Activated naive CD8-positive, alpha-beta T cell treated with anti-CD3 and anti-CD28 coated beads, Interleukin-2, amount 10 ng/mL, durations not matched to agents 7 days and 5 days (primary cell): Measurements from ENCODE around the gene FGF2. TPM values are rescaled to one million over a fixed set of nuclear protein-coding genes. Genes with fewer than 3 reads are reported as not detected.
"Not testable (repeated sequence)": the region's sequence is repeated elsewhere in the genome, so short reads cannot be mapped to it uniquely, and the experiment has no call there.

Experiments
- ATAC-seq: fragments of 150-1000 bp; cut with Tn5 transposase; one replicate; pipeline ENCODE4 v1.10.0; 2021; ENCODE audit warnings: low read depth, moderate library complexity
- POLR2A ChIA-PET: fragments of 350-600 bp; sonication (Branson Sonifier 250); formaldehyde crosslinking; loops from one replicate; lab custom pipeline; 2021; ENCODE audit warnings: antibody characterized with exemption; lab: Charles Lee
- DNase-seq: peaks from one replicate; pipeline ENCODE4 v3.0.0; 2021
- H3K27ac Mint-ChIP-seq: one replicate; pipeline ENCODE4 v1.8.0; 2022; ENCODE audit warnings: mild to moderate bottlenecking, mixed read lengths
- H3K27me3 Mint-ChIP-seq: one replicate; pipeline ENCODE4 v1.8.0; 2022; ENCODE audit warnings: mild to moderate bottlenecking, moderate library complexity, mixed read lengths
- H3K36me3 Mint-ChIP-seq: one replicate; pipeline ENCODE4 v1.8.0; 2021; ENCODE audit warnings: mild to moderate bottlenecking, mixed read lengths
- H3K4me1 Mint-ChIP-seq: one replicate; pipeline ENCODE4 v1.8.0; 2021; ENCODE audit warnings: mixed read lengths
- H3K4me3 Mint-ChIP-seq: one replicate; pipeline ENCODE4 v1.8.0; 2022; ENCODE audit warnings: mild to moderate bottlenecking, moderate library complexity, mixed read lengths
- H3K9me3 Mint-ChIP-seq: one replicate; pipeline ENCODE4 v1.8.0; 2021; ENCODE audit warnings: mixed read lengths
- total RNA-seq, 2 experiments: library from RNA; stranded (reverse); gene quantifications; one replicate each; pipeline ENCODE4 v1.2.3, GENCODE V29; 2021

Gene FGF2
- total RNA-seq, 2 experiments from 2014 or later, result not detected

GRCh38 chr4:122865425-122865824 lies 38.8 kb downstream of the FGF2 start:
- peaks cover 3% of the 10 kb centered on the region for H3K9me3 Mint-ChIP-seq
- H3K27me3 Mint-ChIP-seq, result peaks cover 30% of the 10 kb centered on the region
- no peak overlapping the region for H3K27ac Mint-ChIP-seq
- H3K36me3 Mint-ChIP-seq, result no peaks in the 10 kb centered on the region
- ATAC-seq (no peak), DNase-seq (no peak)
- POLR2A ChIA-PET, result no interaction called here
- H3K4me3 Mint-ChIP-seq, result no peak overlapping the region
- no peaks in the 10 kb centered on the region for H3K4me1 Mint-ChIP-seq

DNA sequence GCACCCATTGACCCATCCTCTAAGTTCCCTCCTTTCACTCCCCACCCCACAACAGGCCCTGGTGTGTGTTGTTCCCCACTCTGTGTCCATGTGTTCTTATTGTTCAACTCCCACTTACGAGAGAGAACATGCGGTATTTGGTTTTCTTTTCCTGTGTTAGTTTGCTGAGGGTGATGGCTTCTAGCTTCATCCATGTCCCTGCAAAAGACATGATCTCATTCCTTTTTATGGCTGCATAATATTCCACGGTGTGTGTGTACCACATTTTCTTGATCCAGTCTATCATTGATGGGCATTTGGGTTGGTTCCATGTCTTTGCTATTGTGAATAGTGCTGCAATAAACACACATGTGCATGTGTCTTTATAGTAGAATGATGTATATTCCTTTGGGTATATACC lies 41.6 kb downstream of the FGF2 start:
- H3K36me3 Mint-ChIP-seq, H3K4me3 Mint-ChIP-seq, H3K27ac Mint-ChIP-seq, H3K4me1 Mint-ChIP-seq, ATAC-seq, POLR2A ChIA-PET, DNase-seq, H3K9me3 Mint-ChIP-seq: not testable (repeated sequence)
- peaks cover 24% of the 10 kb centered on the region for H3K27me3 Mint-ChIP-seq

DNA sequence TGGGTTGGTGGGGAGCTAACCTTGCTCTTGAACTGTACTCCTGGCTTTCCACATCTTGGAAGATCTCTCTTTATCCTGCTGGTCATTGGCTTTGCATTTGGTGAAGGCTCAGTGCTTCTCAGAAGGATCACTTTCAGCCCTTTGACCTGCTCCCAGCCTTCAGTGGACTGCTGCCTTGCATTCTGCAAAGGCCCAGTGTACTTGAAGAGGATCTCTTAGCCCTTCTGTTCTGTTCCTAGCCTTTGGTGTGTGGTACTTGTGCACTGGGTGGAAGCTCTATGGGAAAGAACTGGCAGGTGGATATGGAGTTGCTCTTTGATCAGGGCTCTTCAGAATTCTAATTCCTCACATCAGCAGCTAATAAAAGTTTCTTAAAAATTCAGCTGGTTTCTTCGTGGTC lies 46.5 kb downstream of the FGF2 start:
- peaks cover 35% of the 10 kb centered on the region for H3K27me3 Mint-ChIP-seq

DNA sequence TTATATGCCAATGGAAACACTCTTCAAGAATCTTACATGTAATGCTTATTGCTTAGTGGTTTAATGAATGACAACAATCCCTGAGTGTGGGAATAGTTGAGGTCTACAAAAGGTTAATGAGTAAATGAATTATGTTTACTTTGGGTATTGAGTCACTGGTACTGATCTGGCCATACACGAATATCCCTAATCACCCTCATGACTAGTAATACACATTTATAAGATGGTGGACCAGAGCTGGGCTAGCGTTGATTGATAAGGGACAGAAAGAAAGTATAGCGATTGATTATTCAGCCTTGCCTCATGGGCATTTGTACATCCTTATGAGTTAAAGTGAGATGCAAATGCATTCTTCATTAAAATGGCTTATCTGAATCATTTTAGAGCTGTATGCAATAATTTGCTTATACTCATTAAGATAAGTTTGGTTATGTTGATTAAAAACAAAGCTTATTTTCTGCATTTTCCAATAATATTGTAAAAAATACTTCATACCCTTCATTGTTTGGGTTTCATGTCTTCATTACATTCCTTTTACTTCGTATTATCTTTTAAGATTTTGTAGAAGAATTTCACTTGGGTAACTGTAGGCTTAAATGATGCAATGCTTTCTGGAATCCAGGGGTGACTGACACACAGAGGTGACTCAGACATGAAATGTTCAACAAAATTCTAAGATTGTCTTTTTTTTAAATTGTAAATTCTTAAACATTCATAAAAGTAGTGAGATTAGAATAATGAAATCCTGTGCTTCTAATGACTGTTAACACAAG lies 47.4 kb downstream of the FGF2 start:
- Mint-ChIP-seq H3K4me3 (no peak overlapping the region), H3K27me3 (peaks cover 37% of the 10 kb centered on the region)

More for the DNA sequence above, 46.5 kb downstream of the FGF2 start:
- Mint-ChIP-seq H3K4me1 (no peaks in the 10 kb centered on the region), H3K4me3 (no peak overlapping the region), H3K36me3 (no peaks in the 10 kb centered on the region), H3K9me3 (peaks cover 4% of the 10 kb centered on the region), H3K27ac (no peak overlapping the region)
- ATAC-seq, result no peak
- no peak for DNase-seq
- POLR2A ChIA-PET, result no interaction called here

GRCh38 chr4:122875949-122876348 lies 49.3 kb downstream of the FGF2 start:
- H3K27ac Mint-ChIP-seq, result no peak overlapping the region
- ATAC-seq (no peak), DNase-seq (no peak)
- H3K9me3 Mint-ChIP-seq, result peaks cover 5% of the 10 kb centered on the region
- POLR2A ChIA-PET, result no interaction called here
- H3K4me3 Mint-ChIP-seq, result no peak overlapping the region
- H3K27me3 Mint-ChIP-seq, result peaks cover 31% of the 10 kb centered on the region
- H3K36me3 Mint-ChIP-seq, result peaks cover 7% of the 10 kb centered on the region
- H3K4me1 Mint-ChIP-seq, result no peaks in the 10 kb centered on the region

More for the DNA sequence above, 47.4 kb downstream of the FGF2 start:
- Mint-ChIP-seq H3K4me1 (no peaks in the 10 kb centered on the region), H3K9me3 (peaks cover 2% of the 10 kb centered on the region), H3K36me3 (peaks cover 4% of the 10 kb centered on the region), H3K27ac (no peak overlapping the region)
- POLR2A ChIA-PET, result no interaction called here
- DNase-seq (no peak), ATAC-seq (no peak)

GRCh38 chr4:122876456-122876855 lies 49.8 kb downstream of the FGF2 start:
- Mint-ChIP-seq H3K4me1 (no peaks in the 10 kb centered on the region), H3K27ac (no peak overlapping the region), H3K27me3 (peaks cover 29% of the 10 kb centered on the region), H3K36me3 (peaks cover 7% of the 10 kb centered on the region), H3K4me3 (no peak overlapping the region), H3K9me3 (peaks cover 9% of the 10 kb centered on the region)
- DNase-seq (no peak), ATAC-seq (no peak)
- POLR2A ChIA-PET, result interaction anchor here (0.7 kb wide), 1 partner anchor 126 kb away, joined by 4 read pairs; no protein-coding TSS in a partner anchor

DNA sequence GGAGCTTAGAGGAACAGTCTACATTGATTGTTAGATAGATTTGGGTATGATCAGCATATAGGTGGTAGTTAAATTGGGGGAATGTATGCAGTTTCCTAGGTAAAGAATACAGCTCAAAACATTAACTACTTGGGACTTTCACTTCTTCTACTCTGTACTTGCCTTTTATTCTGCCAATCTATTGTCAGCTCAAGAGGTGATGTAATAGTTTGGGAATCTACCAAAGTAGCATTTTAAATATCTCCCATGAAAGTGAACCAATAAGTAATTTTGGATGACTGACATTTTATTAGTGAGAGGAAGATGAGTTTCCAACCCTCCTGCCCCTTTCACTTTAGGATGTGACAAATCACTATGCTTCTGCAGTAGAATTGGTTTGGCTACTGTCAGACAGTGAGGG lies 52.4 kb downstream of the FGF2 start:
- H3K4me3 Mint-ChIP-seq, result no peak overlapping the region
- H3K27ac Mint-ChIP-seq, result no peak overlapping the region
- no peak for ATAC-seq

GRCh38 chr4:122882857-122883735 lies 56.5 kb downstream of the FGF2 start:
- H3K36me3 Mint-ChIP-seq, result peaks cover 12% of the 10 kb centered on the region
- H3K27ac Mint-ChIP-seq, result no peak overlapping the region
- no peaks in the 10 kb centered on the region for H3K4me1 Mint-ChIP-seq
- ATAC-seq (no peak), DNase-seq (no peak)
- POLR2A ChIA-PET, result no interaction called here
- peaks cover 5% of the 10 kb centered on the region for H3K27me3 Mint-ChIP-seq
- H3K9me3 Mint-ChIP-seq, result peaks cover 14% of the 10 kb centered on the region
- no peak overlapping the region for H3K4me3 Mint-ChIP-seq

More for the DNA sequence above, 52.4 kb downstream of the FGF2 start:
- H3K4me1 Mint-ChIP-seq, result no peaks in the 10 kb centered on the region
- POLR2A ChIA-PET, result no interaction called here
- H3K9me3 Mint-ChIP-seq, result peaks cover 14% of the 10 kb centered on the region
- DNase-seq, result no peak
- H3K27me3 Mint-ChIP-seq, result peaks cover 16% of the 10 kb centered on the region
- H3K36me3 Mint-ChIP-seq, result peaks cover 9% of the 10 kb centered on the region

- Mint-ChIP-seq H3K27ac (no peak overlapping the region), H3K36me3 (peaks cover 11% of the 10 kb centered on the region), H3K4me3 (no peak overlapping the region), H3K4me1 (no peaks in the 10 kb centered on the region), H3K9me3 (peaks cover 12% of the 10 kb centered on the region), H3K27me3 (no peaks in the 10 kb centered on the region)
- ATAC-seq (no peak), DNase-seq (no peak)
- POLR2A ChIA-PET, result no interaction called here
Measured at GRCh38 chr4:122884499-122884898, 57.9 kb downstream of the FGF2 start.

DNA sequence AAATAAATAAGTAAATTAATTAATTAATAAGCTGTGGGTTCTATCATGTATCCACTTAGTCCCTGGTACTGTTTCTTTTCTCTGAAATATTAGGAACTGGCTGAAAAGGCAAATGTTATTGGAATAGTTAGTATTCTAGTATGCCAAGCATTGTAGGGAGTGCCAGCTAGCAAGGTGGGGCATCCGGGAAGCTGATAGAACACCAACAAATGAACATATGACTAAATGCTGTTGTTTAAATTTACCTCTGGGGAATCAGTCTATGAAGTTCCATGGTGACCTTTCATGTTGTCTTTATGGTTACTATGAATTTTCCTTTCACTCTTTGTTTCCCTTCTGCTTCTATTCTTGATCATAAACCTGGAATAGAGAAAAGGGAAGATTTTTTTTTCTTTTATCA lies 63.1 kb downstream of the FGF2 start:
- Mint-ChIP-seq H3K36me3 (peaks cover 13% of the 10 kb centered on the region), H3K27ac (no peak overlapping the region), H3K9me3 (no peaks in the 10 kb centered on the region), H3K4me1 (no peaks in the 10 kb centered on the region), H3K4me3 (no peak overlapping the region), H3K27me3 (no peaks in the 10 kb centered on the region)
- ATAC-seq (no peak), DNase-seq (no peak)
- POLR2A ChIA-PET, result no interaction called here

GRCh38 chr4:122890147-122890795 lies 63.6 kb downstream of the FGF2 start:
- POLR2A ChIA-PET, result no interaction called here
- ATAC-seq, result no peak
- no peak for DNase-seq
- peaks cover 13% of the 10 kb centered on the region for H3K36me3 Mint-ChIP-seq
- no peak overlapping the region for H3K27ac Mint-ChIP-seq
- no peaks in the 10 kb centered on the region for H3K4me1 Mint-ChIP-seq
- H3K27me3 Mint-ChIP-seq, result no peaks in the 10 kb centered on the region
- no peaks in the 10 kb centered on the region for H3K9me3 Mint-ChIP-seq
- H3K4me3 Mint-ChIP-seq, result no peak overlapping the region

GRCh38 chr4:122894827-122895226 lies 68.2 kb downstream of the FGF2 start:
- H3K27ac Mint-ChIP-seq, result no peak overlapping the region
- ATAC-seq (no peak), DNase-seq (no peak)
- H3K4me1 Mint-ChIP-seq, result no peaks in the 10 kb centered on the region
- H3K4me3 Mint-ChIP-seq, result no peak overlapping the region
- POLR2A ChIA-PET, result interaction anchor here (0.5 kb wide), 1 partner anchor 111 kb away, joined by 3 read pairs; no protein-coding TSS in a partner anchor
- no peaks in the 10 kb centered on the region for H3K9me3 Mint-ChIP-seq
- H3K36me3 Mint-ChIP-seq, result peaks cover 10% of the 10 kb centered on the region
- H3K27me3 Mint-ChIP-seq, result no peaks in the 10 kb centered on the region

GRCh38 chr4:122895336-122895995 lies 68.8 kb downstream of the FGF2 start:
- ATAC-seq (no peak), DNase-seq (no peak)
- H3K27me3 Mint-ChIP-seq, result no peaks in the 10 kb centered on the region
- H3K4me1 Mint-ChIP-seq, result no peaks in the 10 kb centered on the region
- H3K36me3 Mint-ChIP-seq, result peaks cover 10% of the 10 kb centered on the region
- POLR2A ChIA-PET, result no interaction called here
- H3K4me3 Mint-ChIP-seq, result no peak overlapping the region
- H3K27ac Mint-ChIP-seq, result no peak overlapping the region
- H3K9me3 Mint-ChIP-seq, result no peaks in the 10 kb centered on the region
